Measurements from ENCODE around the gene C4orf36.

The C4orf36 gene

GRCh38 chr4:86908251-86908657 lies 16.0 kb upstream of the C4orf36 start:
- TF ChIP-seq MYC (IDR thresholded peaks at IDR 0.05; ENCODE audit: low read depth, low read length), result no peak
- TF ChIP-seq POLR2A (IDR thresholded peaks at IDR 0.05; ENCODE audit: extremely low read depth, insufficient read length), result no peak
- no peak for TF ChIP-seq MAX (IDR thresholded peaks at IDR 0.05; ENCODE audit: low read depth, low read length)
- TF ChIP-seq CTCF (IDR thresholded peaks at IDR 0.05; ENCODE audit: low read depth, low read length), result no peak
- H3K4me3 ChIP-seq (ENCODE audit: low read depth, low read length), result peak overlapping the region; percentile 29
- DNase-seq (ENCODE audit: low read depth), result peak; percentile 72

GRCh38 chr4:86901864-86902263 lies 9.6 kb upstream of the C4orf36 start:
- no peak for DNase-seq (ENCODE audit: low read depth)
- no peak overlapping the region for H3K4me3 ChIP-seq (ENCODE audit: low read depth, low read length)
- TF ChIP-seq CTCF (IDR thresholded peaks at IDR 0.05; ENCODE audit: low read depth, low read length), result no peak
- TF ChIP-seq MYC (IDR thresholded peaks at IDR 0.05; ENCODE audit: low read depth, low read length), result no peak
- TF ChIP-seq MAX (IDR thresholded peaks at IDR 0.05; ENCODE audit: low read depth, low read length), result no peak
- TF ChIP-seq POLR2A (IDR thresholded peaks at IDR 0.05; ENCODE audit: extremely low read depth, insufficient read length), result no peak

- H3K4me3 ChIP-seq (ENCODE audit: low read depth, low read length), result no peak overlapping the region
- peak; percentile 14 for TF ChIP-seq CTCF (IDR thresholded peaks at IDR 0.05; ENCODE audit: low read depth, low read length)
- TF ChIP-seq POLR2A (IDR thresholded peaks at IDR 0.05; ENCODE audit: extremely low read depth, insufficient read length), result no peak
- DNase-seq (ENCODE audit: low read depth), result peak; percentile 38
Measured at GRCh38 chr4:86898562-86898961, 6.3 kb upstream of the C4orf36 start.

- H3K4me3 ChIP-seq (ENCODE audit: low read depth, low read length), result no peak overlapping the region
- DNase-seq (ENCODE audit: low read depth), result no peak
- TF ChIP-seq POLR2A (IDR thresholded peaks at IDR 0.05; ENCODE audit: extremely low read depth, insufficient read length) (no peak), CTCF (IDR thresholded peaks at IDR 0.05; ENCODE audit: low read depth, low read length) (no peak), MAX (IDR thresholded peaks at IDR 0.05; ENCODE audit: low read depth, low read length) (no peak), MYC (IDR thresholded peaks at IDR 0.05; ENCODE audit: low read depth, low read length) (no peak)
Measured at GRCh38 chr4:86896596-86896995, 4.4 kb upstream of the C4orf36 start.

GRCh38 chr4:86895692-86896488 lies 3.7 kb upstream of the C4orf36 start:
- peak; percentile 75 for DNase-seq (ENCODE audit: low read depth)
- TF ChIP-seq MYC (IDR thresholded peaks at IDR 0.05; ENCODE audit: low read depth, low read length) (no peak), CTCF (IDR thresholded peaks at IDR 0.05; ENCODE audit: low read depth, low read length) (peak; percentile 54), MAX (IDR thresholded peaks at IDR 0.05; ENCODE audit: low read depth, low read length) (peak; percentile 10; the same call in 1 of the 2 replicates), POLR2A (IDR thresholded peaks at IDR 0.05; ENCODE audit: extremely low read depth, insufficient read length) (no peak)
- no peak overlapping the region for H3K4me3 ChIP-seq (ENCODE audit: low read depth, low read length)
